ENCODE measurements around the gene PACS2.

DNA sequence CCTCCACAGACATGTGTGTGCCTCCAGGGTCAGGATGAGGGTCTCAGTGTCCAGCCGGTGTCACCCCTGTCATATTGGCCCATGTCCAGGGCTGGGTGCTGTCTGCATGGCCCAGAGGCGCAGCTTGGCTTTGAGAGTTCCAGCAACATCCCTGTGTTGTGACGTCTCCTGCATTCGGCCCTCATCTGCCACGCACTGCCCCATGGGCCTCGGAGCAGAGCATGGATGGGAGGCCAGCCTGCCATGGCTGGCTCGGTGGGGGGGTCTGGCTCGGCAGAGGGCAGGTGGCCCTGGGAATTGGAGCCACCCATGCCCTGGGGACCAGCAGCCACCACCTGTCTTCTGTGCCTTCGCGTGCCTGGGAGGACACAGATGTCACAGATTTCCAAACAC, 73.0 kb downstream of the PACS2 start:
- TF ChIP-seq, protein P1, sequence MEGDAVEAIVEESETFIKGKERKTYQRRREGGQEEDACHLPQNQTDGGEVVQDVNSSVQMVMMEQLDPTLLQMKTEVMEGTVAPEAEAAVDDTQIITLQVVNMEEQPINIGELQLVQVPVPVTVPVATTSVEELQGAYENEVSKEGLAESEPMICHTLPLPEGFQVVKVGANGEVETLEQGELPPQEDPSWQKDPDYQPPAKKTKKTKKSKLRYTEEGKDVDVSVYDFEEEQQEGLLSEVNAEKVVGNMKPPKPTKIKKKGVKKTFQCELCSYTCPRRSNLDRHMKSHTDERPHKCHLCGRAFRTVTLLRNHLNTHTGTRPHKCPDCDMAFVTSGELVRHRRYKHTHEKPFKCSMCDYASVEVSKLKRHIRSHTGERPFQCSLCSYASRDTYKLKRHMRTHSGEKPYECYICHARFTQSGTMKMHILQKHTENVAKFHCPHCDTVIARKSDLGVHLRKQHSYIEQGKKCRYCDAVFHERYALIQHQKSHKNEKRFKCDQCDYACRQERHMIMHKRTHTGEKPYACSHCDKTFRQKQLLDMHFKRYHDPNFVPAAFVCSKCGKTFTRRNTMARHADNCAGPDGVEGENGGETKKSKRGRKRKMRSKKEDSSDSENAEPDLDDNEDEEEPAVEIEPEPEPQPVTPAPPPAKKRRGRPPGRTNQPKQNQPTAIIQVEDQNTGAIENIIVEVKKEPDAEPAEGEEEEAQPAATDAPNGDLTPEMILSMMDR (IDR thresholded peaks at IDR 0.05; ENCODE audit: control extremely low read depth in 1 of 3, insufficient read depth in 1 of 3, low read depth in 1 of 3, low read length in 3 of 3): no peak
- TF ChIP-seq KDM5A (IDR thresholded peaks at IDR 0.05; ENCODE audit: low read length): no peak
- TF ChIP-seq TAF7 (optimal IDR thresholded peaks at IDR 0.05; ENCODE audit: borderline replicate concordance, low read depth, low read length): no peak
- TF ChIP-seq JUND (IDR thresholded peaks at IDR 0.05; ENCODE audit: low read length): no peak
- TF ChIP-seq RAD21 (IDR thresholded peaks at IDR 0.05 in 1 of 2, conservative IDR thresholded peaks at IDR 0.05 in 1 of 2; ENCODE audit: low read depth in 2 of 2, low read length in 2 of 2): no peak
- TF ChIP-seq EP300 (IDR thresholded peaks at IDR 0.05; ENCODE audit: borderline replicate concordance in 1 of 2, low read depth in 2 of 2, low read length in 2 of 2): no peak
- no peak for TF ChIP-seq FOSL1 (IDR thresholded peaks at IDR 0.05; ENCODE audit: insufficient read depth, low read depth, low read length)
- no peak for TF ChIP-seq SIX5 (IDR thresholded peaks at IDR 0.05; ENCODE audit: low read depth, low read length)
- no peak for TF ChIP-seq TCF12 (IDR thresholded peaks at IDR 0.05; ENCODE audit: low read depth, low read length)
- TF ChIP-seq ZNF274 (IDR thresholded peaks at IDR 0.05; ENCODE audit: borderline replicate concordance, extremely low read depth, low read length): no peak
- no peak for TF ChIP-seq CREB1 (IDR thresholded peaks at IDR 0.05)

Data from H1 (cell line).